HG03469 (cell line): ENCODE measurements around the gene FGFBP2.
A peak's percentile ranks its signal among the peaks of the same experiment; 100 is the strongest.

Experiments used
- ATAC-seq: cut with Tn5 transposase; IDR thresholded peaks from one replicate; pipeline ENCODE4 v1.9.1; 2021; ENCODE audit warnings: mild to moderate bottlenecking, moderate library complexity, moderate number of reproducible peaks; ENCODE audit not compliant: unreplicated experiment

The FGFBP2 gene

DNA sequence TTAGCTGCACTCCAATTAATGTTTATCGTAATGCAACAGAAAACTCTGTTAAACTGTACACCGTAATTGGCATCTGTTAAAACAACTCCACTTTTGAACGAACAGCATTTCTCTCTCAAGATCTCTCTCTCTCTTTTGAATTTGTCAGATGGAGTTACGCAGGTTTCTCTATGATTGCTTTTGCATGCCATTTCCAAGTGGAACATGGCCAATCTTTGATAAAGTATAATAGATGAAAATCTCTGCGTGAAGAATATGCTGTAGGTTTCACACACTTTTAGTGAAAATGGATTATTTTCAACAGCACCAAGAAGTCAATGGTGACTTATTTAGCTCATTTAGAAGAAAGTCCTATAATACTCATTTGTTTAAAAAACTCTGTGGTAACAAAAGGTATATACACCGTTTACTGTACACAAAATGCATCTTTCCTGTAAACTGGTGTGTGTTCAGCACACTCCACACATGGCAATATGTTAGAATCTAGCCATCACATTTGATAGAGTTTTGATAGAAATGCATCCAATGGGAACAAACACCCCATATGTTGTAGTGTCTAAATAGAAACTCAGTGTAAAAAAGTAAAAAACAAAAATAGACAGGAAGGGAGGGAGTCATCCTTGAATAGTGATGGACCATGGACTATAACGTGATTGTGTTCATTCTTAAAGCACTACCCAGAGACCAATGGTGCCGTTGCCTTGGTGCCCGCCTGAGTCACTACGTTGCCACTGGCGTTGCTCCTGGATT, 5.8 kb upstream of the FGFBP2 start:
- no peak for ATAC-seq

DNA sequence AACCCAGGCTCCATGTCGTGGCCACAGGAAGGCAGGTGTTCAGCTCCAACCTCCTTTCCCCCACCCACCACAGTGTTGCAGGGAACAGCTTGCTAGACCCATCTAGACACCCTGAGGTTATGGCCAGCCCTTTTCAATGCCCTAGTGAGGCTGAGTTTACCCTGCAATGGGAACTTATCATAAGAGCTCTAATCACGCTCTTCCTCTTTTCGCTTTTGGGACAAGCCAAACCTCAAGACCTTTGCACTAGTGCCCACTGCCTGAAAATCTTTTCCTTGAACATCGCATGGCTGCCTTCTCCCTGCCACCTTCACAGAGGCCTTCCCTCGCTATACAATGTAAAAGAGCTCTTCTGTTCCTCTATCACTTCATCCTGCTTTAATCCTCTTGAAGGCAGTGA, 2.4 kb upstream of the FGFBP2 start:
- ATAC-seq: no peak

DNA sequence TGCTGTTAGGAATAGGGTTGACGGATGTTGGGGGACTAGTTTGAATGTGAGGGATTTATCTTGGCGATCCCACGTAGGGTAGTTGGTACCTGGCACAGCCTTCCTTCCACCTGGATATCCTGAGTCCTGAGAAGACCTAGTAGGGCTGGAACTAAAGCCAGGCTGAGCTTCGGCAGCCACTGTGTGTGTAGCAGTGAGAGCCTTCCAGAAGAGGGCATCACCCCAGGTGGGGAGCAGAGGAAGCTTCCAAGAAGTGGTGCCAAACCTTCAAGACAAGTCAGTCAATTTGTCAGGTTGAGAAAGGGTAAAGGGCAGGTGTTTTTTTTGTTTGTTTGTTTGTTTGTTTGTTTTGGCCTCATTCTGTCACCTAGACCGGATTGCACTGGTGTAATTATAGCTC, 1.2 kb upstream of the FGFBP2 start:
- ATAC-seq: no peak

DNA sequence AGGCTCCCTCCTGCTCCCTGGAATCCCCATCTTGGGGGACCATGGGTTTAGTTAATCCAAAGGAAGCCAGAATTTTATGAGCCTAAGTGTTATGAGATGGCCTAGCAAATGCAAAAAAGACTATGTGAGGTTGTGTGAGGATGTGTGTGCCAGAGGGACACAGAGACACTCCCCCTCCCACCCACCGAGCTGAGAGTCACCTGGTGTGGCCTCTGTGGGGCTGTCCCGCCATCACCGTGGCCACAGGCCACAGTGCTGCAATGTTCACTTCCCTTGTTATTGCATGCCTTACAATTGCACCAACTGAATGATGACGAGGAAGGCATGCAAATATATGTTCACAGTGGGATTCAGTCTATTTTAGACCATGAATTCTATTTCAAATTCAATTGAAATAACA, 601 bp upstream of the FGFBP2 start:
- peak; percentile 74 for ATAC-seq

DNA sequence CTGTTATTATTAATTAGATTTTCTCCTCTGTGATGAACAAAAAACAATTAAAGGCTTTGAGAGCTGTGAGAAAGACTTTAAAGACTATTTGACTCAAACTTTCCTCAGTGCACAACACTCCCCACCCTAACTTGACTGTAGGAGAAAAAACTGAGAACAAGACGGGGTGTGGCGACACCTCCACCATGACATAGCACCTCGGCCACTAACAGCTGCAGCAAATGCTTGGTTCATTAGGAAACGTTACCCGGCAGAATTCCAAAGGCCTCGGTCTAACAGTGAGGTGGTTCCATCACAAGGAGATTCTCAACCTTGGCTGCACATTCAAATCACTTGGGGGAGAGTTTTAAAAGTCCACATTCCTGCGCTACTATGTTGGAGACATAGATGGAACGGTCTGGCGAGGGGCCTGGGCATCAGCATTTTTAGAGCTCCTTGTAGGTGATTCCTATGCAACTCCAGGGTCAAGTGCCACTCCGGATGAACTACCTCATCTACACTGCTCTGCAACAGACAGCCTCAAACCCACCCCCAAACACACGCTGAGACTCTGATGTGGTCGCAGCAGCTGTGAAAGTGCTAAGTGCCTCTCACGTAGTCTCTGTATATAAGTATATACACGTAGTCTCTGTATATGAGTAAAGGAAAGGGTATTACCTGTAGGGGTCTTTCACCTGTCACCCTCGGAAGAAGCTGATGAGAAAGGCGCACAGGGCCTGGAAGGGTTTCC, 1.0 kb downstream of the FGFBP2 start:
- ATAC-seq: no peak

DNA sequence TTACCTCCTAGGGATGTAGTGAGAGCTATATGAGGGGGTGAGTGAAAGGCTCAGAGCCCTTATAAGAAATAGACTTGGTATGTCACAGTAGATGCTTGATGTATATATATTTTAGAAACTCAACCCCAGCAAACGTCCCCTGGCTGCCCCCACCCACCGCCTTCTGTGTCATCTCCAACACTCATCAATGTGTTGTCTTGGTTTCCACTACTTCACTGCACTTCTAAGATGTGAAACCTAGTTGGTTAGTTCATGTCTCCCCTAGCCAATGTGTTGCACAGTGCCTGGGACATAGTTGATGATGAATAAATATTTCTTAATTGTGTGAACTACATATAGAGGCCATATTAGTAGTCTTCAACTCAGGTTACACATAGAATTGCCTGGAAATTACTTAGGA, 4.4 kb downstream of the FGFBP2 start:
- ATAC-seq: no peak

DNA sequence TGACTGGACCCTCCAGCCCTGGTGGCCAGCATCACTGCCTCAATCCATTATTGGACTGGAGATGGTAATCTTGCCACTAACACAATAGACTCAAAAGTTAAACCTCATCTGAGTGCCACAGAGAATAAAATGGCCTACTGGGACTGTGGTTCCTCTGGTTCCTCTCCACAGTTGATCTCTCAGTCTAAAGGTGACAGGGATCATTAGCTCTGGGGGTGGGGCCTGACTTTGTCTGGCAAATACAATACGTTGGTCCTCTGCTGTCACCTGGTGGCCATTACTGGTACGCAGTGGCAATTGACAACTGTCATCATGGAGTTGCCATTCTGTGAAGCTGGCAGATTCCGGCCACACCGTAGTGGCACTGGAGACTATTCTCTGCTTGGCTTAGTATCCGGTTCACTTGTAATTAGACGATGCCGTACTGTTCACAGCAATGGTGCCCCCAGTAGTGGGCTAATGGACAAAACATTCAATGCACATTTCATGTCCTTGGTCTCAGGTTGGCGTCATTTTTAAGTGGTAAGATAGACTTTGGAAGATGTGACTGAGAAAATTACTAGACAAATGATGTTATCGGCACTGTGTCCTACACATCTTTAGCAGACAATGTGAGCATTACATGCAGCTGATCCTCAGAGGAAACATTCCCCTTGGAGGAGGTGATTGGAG, 6.7 kb downstream of the FGFBP2 start:
- peak; percentile 94 for ATAC-seq

DNA sequence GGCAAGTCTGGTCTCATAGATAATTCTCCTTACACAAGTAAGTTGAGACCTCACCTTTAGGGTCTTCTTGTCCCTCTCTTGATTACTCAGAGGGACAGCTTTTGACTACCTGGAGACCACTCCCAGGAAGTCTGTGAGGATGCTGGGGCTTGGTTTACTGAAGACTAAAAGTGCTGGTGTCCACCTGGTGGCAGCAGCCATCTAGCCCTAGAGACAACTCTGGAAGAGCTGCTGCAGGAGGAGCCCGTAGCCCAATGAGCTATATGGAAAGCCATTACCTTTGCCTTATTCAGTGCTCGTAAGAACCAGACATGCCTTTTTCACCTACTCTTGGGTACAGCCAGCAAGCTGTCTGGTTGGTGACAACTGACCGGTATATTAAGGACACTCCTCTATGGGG, 7.3 kb downstream of the FGFBP2 start:
- ATAC-seq: no peak

DNA sequence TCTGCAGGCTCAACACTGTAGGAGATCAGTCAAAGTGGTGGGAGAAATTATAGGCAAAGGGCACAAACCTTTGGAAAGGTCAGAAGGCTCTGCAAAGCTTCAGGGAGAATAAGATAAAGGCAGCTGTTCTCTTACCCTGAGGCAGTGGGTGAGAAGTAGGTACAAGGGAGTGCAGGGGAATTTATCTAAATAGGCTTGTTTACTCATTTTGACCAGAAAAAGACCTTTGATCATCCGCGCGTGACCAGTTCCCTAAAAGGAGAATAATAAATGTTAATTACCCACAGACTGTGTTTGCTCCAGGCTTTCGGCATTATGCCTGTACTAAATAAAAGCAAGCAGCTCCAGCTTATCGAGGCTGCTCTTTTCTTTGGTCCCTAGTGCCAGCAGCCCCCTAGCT, 9.3 kb downstream of the FGFBP2 start:
- no peak for ATAC-seq

DNA sequence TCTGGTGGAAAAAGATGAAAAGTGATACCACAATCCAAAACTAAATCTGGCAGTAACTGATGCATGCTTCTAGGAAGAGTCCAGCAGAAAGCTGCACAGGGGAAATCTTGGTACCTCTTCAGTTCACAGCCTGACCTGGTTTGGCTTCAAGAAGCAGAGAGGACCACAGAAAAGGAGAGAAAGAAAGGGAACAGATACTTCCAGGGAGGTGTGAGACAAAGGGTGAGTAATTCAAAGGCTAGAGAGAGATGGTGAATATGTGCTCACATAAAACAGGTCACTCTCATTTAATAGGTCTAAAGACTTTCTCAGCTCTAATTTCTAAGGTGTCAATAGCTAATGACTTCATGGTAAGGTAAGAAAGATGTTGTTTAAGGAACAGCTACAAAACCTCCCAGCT, 11.2 kb downstream of the FGFBP2 start:
- no peak for ATAC-seq

DNA sequence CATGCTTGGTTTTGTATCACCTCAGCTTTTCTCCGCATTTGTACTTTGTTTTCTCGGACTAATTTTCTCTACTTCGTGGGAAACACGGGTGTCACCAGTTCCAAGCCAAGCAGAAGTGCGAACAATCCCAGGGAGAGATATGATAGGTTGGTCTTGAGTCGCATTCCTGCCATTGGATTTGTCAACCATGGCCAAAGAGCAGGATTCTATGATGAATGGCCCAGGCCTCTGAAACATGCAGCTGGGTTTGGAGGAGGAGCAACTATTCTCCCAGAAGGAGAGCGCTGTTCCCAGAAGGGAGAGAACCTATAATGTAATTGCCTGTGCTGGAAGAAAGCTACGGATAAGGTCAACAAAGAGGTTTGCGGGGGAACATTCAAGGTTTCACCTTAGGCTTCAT, 14.1 kb downstream of the FGFBP2 start:
- ATAC-seq: no peak

DNA sequence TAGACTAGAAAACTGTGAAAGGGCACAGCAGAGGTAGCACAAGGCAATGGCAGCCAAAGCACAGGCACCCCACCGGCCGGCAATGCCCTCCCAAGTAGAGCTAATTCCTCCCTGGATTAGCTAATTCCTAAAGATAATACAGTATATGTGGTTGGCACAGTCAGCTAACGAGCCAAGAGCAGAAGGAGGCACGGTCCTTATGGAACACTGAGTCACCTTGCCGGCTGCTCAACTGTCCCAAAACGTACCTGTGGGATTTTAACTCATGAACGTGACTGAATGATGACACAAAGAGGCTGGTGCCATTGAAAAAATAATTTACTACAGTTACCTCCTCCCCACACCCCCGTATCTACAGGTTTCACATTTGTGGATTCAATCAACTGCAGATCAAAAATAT, 15.3 kb downstream of the FGFBP2 start:
- ATAC-seq: no peak

DNA sequence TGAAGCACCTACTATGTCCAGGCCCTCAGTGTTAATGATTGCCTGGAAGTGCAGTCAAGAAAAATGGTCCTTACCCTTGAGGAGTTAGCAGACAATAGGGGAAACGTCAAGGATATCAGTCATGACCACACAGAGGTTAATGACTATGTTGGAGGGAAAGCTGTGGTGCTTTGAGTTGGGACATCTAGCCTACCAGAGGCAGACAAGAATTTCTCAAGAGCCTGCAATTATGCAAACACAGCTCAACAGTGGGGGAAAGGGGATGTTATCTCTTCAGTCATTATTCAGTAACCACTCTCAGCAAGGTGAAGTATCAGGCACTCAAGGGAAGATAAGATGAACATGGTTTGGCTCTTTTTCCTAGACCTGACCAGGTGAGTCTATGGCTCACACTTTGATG, 17.5 kb downstream of the FGFBP2 start:
- ATAC-seq: no peak

DNA sequence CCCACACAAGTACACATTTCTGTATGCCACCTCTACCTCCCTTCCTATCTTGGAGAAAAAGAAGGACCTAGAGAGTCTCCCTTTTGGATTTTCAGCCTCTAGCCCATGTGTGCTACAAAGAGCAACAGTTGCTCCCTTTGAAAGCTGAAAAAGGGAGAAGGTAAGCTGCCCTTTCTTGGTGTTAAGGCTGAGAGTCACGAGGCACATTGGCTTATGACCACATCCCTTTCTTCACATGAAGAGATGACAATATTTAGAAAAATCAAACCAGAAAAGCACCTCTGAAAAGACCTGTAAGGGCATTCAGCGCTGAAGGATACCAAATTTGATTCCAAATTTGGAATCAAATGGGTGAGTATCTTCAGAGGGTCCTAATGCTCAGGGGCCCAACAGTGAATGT, 18.1 kb downstream of the FGFBP2 start:
- ATAC-seq: no peak

DNA sequence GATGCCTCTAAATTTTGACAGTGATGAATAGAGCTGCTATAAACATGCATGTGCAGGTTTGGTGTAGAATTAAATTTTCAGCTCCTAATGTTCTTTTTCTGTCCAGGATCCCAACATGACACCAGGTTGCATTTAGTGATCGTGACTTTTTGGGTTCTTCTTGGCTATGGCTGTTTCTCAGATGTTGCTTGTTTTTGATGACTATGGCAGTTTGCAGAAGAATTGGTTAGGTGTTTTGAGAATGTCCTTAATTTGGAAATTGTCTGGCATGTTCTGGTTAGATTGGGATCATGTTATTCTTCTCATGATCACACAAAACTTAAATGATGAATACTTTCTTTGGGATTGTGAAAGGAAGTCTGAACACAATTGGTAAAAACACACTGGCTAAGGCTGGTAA, 20.7 kb downstream of the FGFBP2 start:
- no peak for ATAC-seq

DNA sequence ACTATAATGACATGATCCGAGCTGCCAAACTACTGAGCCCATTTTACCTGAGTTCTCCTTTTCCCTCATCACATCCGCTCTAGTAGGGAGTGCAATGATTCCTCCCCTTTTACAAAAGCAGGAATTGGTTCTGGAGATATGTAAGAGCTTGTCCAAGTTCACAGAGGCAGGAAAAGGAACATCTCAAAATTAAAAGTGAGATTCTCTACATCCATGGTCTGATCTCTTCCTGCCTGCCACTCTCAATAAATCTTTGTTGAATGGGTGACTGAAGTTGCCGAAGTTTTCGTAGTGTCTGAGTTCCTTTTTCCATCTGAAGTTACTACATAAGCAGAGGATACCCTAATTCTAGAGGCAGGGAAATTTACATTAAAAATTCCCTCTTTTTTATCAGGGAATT, 24.3 kb downstream of the FGFBP2 start, which contains the start of gene FGFBP1:
TSS of gene FGFBP1 (minus strand) at position 101 of the 400 bp plus-strand sequence. CDS start 2,108 bp downstream, outside the sequence.
- no peak for ATAC-seq

DNA sequence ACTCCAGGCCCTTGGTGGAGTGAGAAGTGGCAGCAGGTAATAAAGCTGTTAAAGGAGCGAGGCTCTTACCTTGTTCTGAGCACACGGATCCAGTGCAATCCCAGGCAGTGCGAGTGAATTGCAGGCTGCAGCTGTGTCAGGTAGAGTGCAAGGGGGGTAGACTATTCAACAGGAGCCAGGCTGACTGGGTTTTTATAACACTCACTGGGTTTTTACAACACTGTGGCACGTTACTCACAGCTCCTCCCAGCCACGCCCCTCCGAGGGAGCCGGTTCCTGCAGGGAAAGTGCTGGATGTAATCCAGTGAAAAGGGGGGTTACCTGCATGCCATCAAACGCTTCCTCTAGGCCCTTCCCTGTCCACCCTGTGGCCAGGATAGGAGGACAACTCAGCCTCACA, 24.8 kb downstream of the FGFBP2 start:
- no peak for ATAC-seq

DNA sequence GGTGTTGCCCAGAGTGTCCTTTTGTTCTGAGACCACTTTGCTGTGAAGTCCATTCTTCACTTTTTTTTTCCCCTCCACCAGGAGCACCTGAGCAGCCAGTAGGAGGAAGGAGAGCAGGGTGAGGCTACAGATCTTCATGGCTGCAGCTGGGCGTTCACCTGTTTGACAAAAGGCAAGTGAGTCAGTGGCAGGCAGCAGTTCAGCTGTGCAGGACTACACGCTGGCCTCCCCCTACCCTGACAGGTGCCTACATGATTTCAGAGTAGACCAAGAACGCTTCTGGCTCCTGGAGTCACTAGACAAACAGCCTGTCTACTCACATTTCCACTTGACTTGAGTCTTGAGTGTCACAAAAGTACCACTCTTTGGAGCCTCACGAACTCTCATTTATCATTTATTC, 26.5 kb downstream of the FGFBP2 start:
- ATAC-seq: no peak

DNA sequence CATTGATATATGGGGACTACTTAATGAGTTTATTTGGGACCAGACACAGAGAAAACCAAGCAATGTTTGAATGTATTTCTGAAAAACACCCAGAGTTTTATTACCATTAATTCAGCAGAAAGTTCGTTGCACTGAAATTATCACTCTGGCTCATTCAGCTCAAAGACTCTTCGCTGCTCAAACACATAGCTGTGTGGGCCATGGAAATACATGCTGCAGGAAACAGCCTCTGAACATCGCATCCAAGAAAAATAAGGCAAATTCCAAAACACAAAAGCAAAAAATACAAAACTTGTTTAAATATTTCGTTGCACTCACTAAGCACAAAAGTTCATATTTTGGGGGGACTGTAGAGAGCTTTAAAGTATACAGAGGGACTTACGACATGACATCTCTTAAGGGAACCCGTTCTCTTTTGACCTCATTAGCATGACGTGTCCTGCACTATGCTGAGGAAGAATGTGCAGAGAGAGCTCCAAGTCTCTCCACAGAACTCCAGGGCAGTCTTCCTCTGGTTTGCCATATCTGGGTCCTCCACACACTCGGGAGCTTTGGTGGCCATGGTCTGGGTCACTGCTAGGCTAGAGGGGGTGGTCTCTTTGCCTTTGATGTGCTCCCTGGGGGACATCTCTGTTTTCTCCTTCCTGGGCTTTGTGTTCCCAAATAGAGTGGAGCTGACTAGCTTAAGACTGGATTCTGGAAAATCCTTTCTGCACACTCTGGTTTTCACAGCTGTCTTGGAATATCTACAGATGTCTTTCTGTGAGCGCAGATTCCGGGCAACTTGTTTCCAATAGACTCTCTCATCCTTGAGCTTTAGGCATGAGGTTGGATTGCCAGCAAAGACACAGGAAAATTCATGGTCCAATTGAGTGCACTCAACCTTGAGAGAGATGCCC, 27.2 kb downstream of the FGFBP2 start:
- no peak for ATAC-seq

DNA sequence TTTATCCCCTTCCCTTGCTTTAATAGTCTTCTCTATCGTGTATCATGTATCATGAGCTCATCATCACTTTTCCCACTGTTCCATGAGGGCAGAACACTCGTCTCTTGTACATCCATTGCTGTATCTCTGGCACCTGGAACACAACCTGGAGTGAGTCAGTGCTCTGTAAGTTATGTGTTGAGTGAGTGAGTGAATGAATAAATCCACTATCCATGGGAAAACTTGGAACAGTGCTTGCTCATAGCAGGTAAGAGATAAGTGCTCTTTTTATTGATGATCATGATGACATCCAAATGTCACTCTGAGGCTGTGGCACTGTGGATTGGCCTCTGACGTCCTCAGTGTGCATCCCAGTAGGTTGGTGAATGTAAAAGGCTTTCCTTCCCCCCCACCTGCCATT, 28.7 kb downstream of the FGFBP2 start:
- no peak for ATAC-seq
